H9 (cell line): ENCODE measurements around the gene TWF1. TPM values are rescaled to one million over a fixed set of nuclear protein-coding genes. Genes with fewer than 3 reads are reported as not detected.

Experiments
- DNase-seq: peaks from one replicate; pipeline ENCODE4 v3.0.0-alpha.2; 2017
- H2AFZ ChIP-seq: one replicate; pipeline ENCODE4 v1.6.1; 2013; ENCODE audit warnings: mild to moderate bottlenecking, low read length, control low read depth, moderate library complexity
- H2AK5ac ChIP-seq: 2 replicates; pipeline ENCODE4 v1.6.1; 2013; ENCODE audit warnings: low read length, control low read depth, mixed read lengths; ENCODE audit not compliant: insufficient read length
- H2BK120ac ChIP-seq: one replicate; pipeline ENCODE4 v1.6.1; 2013; ENCODE audit warnings: low read depth, mild to moderate bottlenecking, low read length, control low read depth, inconsistent platforms; ENCODE audit not compliant: poor library complexity, severe bottlenecking
- H2BK12ac ChIP-seq: 2 replicates; pipeline ENCODE4 v1.6.1; 2013; ENCODE audit warnings: low read length, control low read depth, mixed read lengths, low read depth; ENCODE audit not compliant: insufficient read length
- H2BK15ac ChIP-seq: 2 replicates; pipeline ENCODE4 v1.6.1; 2013; ENCODE audit warnings: low read depth, low read length, control low read depth
- H2BK20ac ChIP-seq: one replicate; pipeline ENCODE4 v1.6.1; 2013; ENCODE audit warnings: low read depth, mild to moderate bottlenecking, low read length, control low read depth, inconsistent platforms; ENCODE audit not compliant: poor library complexity, severe bottlenecking
- H2BK5ac ChIP-seq: 2 replicates; pipeline ENCODE4 v1.6.1; 2013; ENCODE audit warnings: low read length, control low read depth, mixed read lengths; ENCODE audit not compliant: insufficient read length
- H3K14ac ChIP-seq: 2 replicates; pipeline ENCODE4 v1.6.1; 2013; ENCODE audit warnings: low read length, control low read depth; ENCODE audit not compliant: insufficient read depth
- H3K18ac ChIP-seq: 2 replicates; pipeline ENCODE4 v1.6.1; 2013; ENCODE audit warnings: low read depth, mild to moderate bottlenecking, mixed read lengths, low read length, control low read depth; ENCODE audit not compliant: insufficient read length
- H3K23ac ChIP-seq: 2 replicates; pipeline ENCODE4 v1.6.1; 2013; ENCODE audit warnings: low read length, control low read depth, mixed read lengths, low read depth; ENCODE audit not compliant: insufficient read length
- H3K23me2 ChIP-seq: 2 replicates; pipeline ENCODE4 v1.6.1; 2013; ENCODE audit warnings: low read depth, mild to moderate bottlenecking, mixed read lengths, low read length, control low read depth; ENCODE audit not compliant: insufficient read length, poor library complexity, severe bottlenecking
- H3K27ac ChIP-seq: 2 replicates; pipeline ENCODE4 v1.5.1; 2013; ENCODE audit warnings: low read length, control low read depth, mixed read lengths, low read depth; ENCODE audit not compliant: insufficient read length
- H3K27me3 ChIP-seq: 2 replicates; pipeline ENCODE4 v1.6.1; 2013; ENCODE audit warnings: low read length, control low read depth, inconsistent platforms; ENCODE audit not compliant: insufficient read depth
- H3K4ac ChIP-seq: 2 replicates; pipeline ENCODE4 v1.6.1; 2013; ENCODE audit warnings: low read depth, mild to moderate bottlenecking, control low read depth, inconsistent platforms, low read length, moderate library complexity
- H3K4me1 ChIP-seq: 2 replicates; pipeline ENCODE4 v1.6.1; 2013; ENCODE audit warnings: low read length, control low read depth, inconsistent platforms; ENCODE audit not compliant: insufficient read depth
- H3K4me2 ChIP-seq: 2 replicates; pipeline ENCODE4 v1.6.1; 2013; ENCODE audit warnings: low read length, control low read depth, mixed read lengths; ENCODE audit not compliant: insufficient read length, insufficient read depth
- H3K56ac ChIP-seq: 2 replicates; pipeline ENCODE4 v1.6.1; 2013; ENCODE audit warnings: low read depth, mild to moderate bottlenecking, mixed read lengths, low read length, control low read depth; ENCODE audit not compliant: insufficient read length
- H3K79me1 ChIP-seq: 2 replicates; pipeline ENCODE4 v1.6.1; 2013; ENCODE audit warnings: low read depth, mild to moderate bottlenecking, moderate library complexity, low read length, control low read depth, inconsistent platforms; ENCODE audit not compliant: insufficient read depth, poor library complexity, severe bottlenecking
- H3K79me2 ChIP-seq: 2 replicates; pipeline ENCODE4 v1.6.1; 2013; ENCODE audit warnings: low read length, control low read depth, inconsistent platforms; ENCODE audit not compliant: insufficient read depth
- H3K9ac ChIP-seq: 2 replicates; pipeline ENCODE4 v1.6.1; 2013; ENCODE audit warnings: low read length, control low read depth, mixed read lengths; ENCODE audit not compliant: insufficient read length; ENCODE audit errors: extremely low read depth
- H3K9me3 ChIP-seq: one replicate; pipeline ENCODE4 v1.6.1; 2013; ENCODE audit warnings: low read depth, low read length, inconsistent platforms; ENCODE audit not compliant: control insufficient read depth
- H3T11ph ChIP-seq: one replicate; pipeline ENCODE4 v1.6.1; 2013; ENCODE audit warnings: mild to moderate bottlenecking, low read length, control low read depth, inconsistent platforms
- H4K20me1 ChIP-seq: one replicate; pipeline ENCODE4 v1.6.1; 2013; ENCODE audit not compliant: control insufficient read depth, insufficient read length, insufficient read depth
- H4K5ac ChIP-seq: 2 replicates; pipeline ENCODE4 v1.6.1; 2013; ENCODE audit warnings: low read depth, mild to moderate bottlenecking, mixed read lengths, low read length, control low read depth; ENCODE audit not compliant: insufficient read length
- H4K8ac ChIP-seq: replicated peaks from 2 replicates; pipeline ENCODE4 v1.6.1; 2013; ENCODE audit warnings: low read length, control low read depth, mixed read lengths, low read depth; ENCODE audit not compliant: insufficient read length
- H4K91ac ChIP-seq: 2 replicates; pipeline ENCODE4 v1.6.1; 2013; ENCODE audit warnings: low read depth, mild to moderate bottlenecking, moderate library complexity, mixed read lengths, low read length, control low read depth; ENCODE audit not compliant: insufficient read length
- H3K27ac Mint-ChIP-seq, 3 experiments: 2 replicates in 2 of 3; 3 replicates in 1 of 3; pipeline ENCODE4 v1.8.0; 2020 to 2021; ENCODE audit warnings: mixed read lengths in 3 of 3, mild to moderate bottlenecking in 1 of 3, moderate library complexity in 1 of 3
- H3K27me3 Mint-ChIP-seq: 2 replicates; pipeline ENCODE4 v1.8.0; 2021; ENCODE audit warnings: low read depth, mild to moderate bottlenecking, moderate library complexity, mixed read lengths
- H3K36me3 Mint-ChIP-seq, 3 experiments: 2 replicates in 2 of 3; 3 replicates in 1 of 3; pipeline ENCODE4 v1.8.0; 2020 to 2021; ENCODE audit warnings: low read depth in 3 of 3, mixed read lengths in 3 of 3; ENCODE audit not compliant: insufficient read depth in 1 of 3
- H3K4me1 Mint-ChIP-seq, 2 experiments: 2 replicates each; pipeline ENCODE4 v1.8.0; 2020; ENCODE audit warnings: mixed read lengths in 2 of 2
- H3K4me3 Mint-ChIP-seq, 2 experiments: 2 replicates in 1 of 2; 3 replicates in 1 of 2; pipeline ENCODE4 v1.8.0; 2020 to 2021; ENCODE audit warnings: mild to moderate bottlenecking in 2 of 2, mixed read lengths in 2 of 2, moderate library complexity in 1 of 2
- H3K9me3 Mint-ChIP-seq, 2 experiments: 2 replicates in 1 of 2; 3 replicates in 1 of 2; pipeline ENCODE4 v1.8.0; 2020; ENCODE audit warnings: mild to moderate bottlenecking in 2 of 2, mixed read lengths in 2 of 2, moderate library complexity in 1 of 2
- CTCF ChIP-seq: fragments of 200-600 bp; sonication (generic); conservative IDR thresholded peaks from 3 replicates; pipeline ENCODE4 v1.8.0; 2021; ENCODE audit warnings: antibody characterized with exemption, mild to moderate bottlenecking
- whole genome bisulfite sequencing: extraction: QIAGEN DNeasy Blood & Tissue Kit; methylation state at CpG from one replicate; pipeline ENCODE4 v1.1.7; 2013; ENCODE audit warnings: missing lambda C conversion rate, low lambda C conversion rate, mixed read lengths; ENCODE audit not compliant: insufficient read length; ENCODE audit errors: extremely low coverage; 5-methylcytosine and 5-hydroxymethylcytosine counted together
- total RNA-seq: library from RNA; stranded (reverse); gene quantifications from 2 replicates; pipeline ENCODE4 v1.2.1, GENCODE V29; 2021

The TWF1 gene
- total RNA-seq, 1 experiment from 2014 or later, result 22.8 TPM

- Histone ChIP-seq H3K14ac (no peak overlapping the region), H3K4ac (no peak overlapping the region), H3K79me2 (no peaks in the 10 kb centered on the region), H3K18ac (no peak overlapping the region), H3K9me3 (no peaks in the 10 kb centered on the region), H4K20me1 (no peaks in the 10 kb centered on the region), H2BK15ac (no peak overlapping the region), H2AK5ac (no peak overlapping the region), H2BK12ac (no peak overlapping the region), H3K4me2 (no peak overlapping the region), H3K27ac (no peak overlapping the region), H2BK5ac (no peak overlapping the region), H2BK120ac (no peak overlapping the region), H3K23me2 (no peaks in the 10 kb centered on the region), H4K91ac (no peak overlapping the region), H3K56ac (no peak overlapping the region), H3K4me1 (no peaks in the 10 kb centered on the region), H3T11ph (no peak overlapping the region), H4K5ac (no peak overlapping the region), H4K8ac (no peak overlapping the region), H3K9ac (no peak overlapping the region), H3K79me1 (no peaks in the 10 kb centered on the region), H3K27me3 (no peaks in the 10 kb centered on the region), H3K23ac (no peak overlapping the region), H2AFZ (no peak overlapping the region), H2BK20ac (no peak overlapping the region)
- no CpG with 5 or more reads among the region's 3 CpGs for WGBS
- peaks cover 8 to 11% of the 10 kb centered on the region in 2 experiments for H3K4me1 Mint-ChIP-seq
- H3K9me3 Mint-ChIP-seq, result peaks cover 0 to 2% of the 10 kb centered on the region in 2 experiments; a peak in 2 of 5 replicates
- no peaks in the 10 kb centered on the region for H3K27me3 Mint-ChIP-seq
- no peak overlapping the region for H3K27ac Mint-ChIP-seq
- H3K4me3 Mint-ChIP-seq, result no peak overlapping the region
- H3K36me3 Mint-ChIP-seq, result no peaks in the 10 kb centered on the region
- DNase-seq, result no peak
- TF ChIP-seq CTCF, result no peak
Measured at GRCh38 chr12:43826681-43827080, 20.6 kb upstream of the TWF1 start.
